HG03064 (cell line): Measurements from ENCODE around the gene TPST2.

Experiments used
- ATAC-seq: cut with Tn5 transposase; IDR thresholded peaks from one replicate; pipeline ENCODE4 v1.9.1; 2021; ENCODE audit warnings: low read depth; ENCODE audit not compliant: unreplicated experiment

Gene TPST2

GRCh38 chr22:26559961-26560575 is 29.9 kb downstream of the TPST2 start:
- ATAC-seq: no peak

- ATAC-seq: no peak
Observed at GRCh38 chr22:26558248-26558895, 31.6 kb downstream of the TPST2 start.

GRCh38 chr22:26556904-26557303 is 33.0 kb downstream of the TPST2 start:
- no peak for ATAC-seq

- ATAC-seq: no peak
Observed at GRCh38 chr22:26555478-26555877, 34.5 kb downstream of the TPST2 start.

GRCh38 chr22:26554956-26555355 is 35.0 kb downstream of the TPST2 start:
- ATAC-seq: no peak

- ATAC-seq: no peak
Observed at GRCh38 chr22:26553056-26553752, 36.7 kb downstream of the TPST2 start.

- ATAC-seq: no peak
Observed at GRCh38 chr22:26552466-26552865, 37.5 kb downstream of the TPST2 start.

- no peak for ATAC-seq
Observed at GRCh38 chr22:26551568-26551967, 38.4 kb downstream of the TPST2 start.

- ATAC-seq: no peak
Observed at GRCh38 chr22:26550498-26551033, 39.4 kb downstream of the TPST2 start.

- ATAC-seq: no peak
Observed at GRCh38 chr22:26549902-26550497, 39.9 kb downstream of the TPST2 start.

- no peak for ATAC-seq
Observed at GRCh38 chr22:26548984-26549383, 40.9 kb downstream of the TPST2 start.

- no peak for ATAC-seq
Observed at GRCh38 chr22:26548303-26548702, 41.6 kb downstream of the TPST2 start.

GRCh38 chr22:26547837-26548236 is 42.1 kb downstream of the TPST2 start:
- no peak for ATAC-seq

- no peak for ATAC-seq
Observed at GRCh38 chr22:26547426-26547825, 42.5 kb downstream of the TPST2 start.

GRCh38 chr22:26546282-26546681 is 43.6 kb downstream of the TPST2 start:
- no peak for ATAC-seq

- no peak for ATAC-seq
Observed at GRCh38 chr22:26545827-26546226, 44.1 kb downstream of the TPST2 start.

GRCh38 chr22:26545385-26545784 is 44.5 kb downstream of the TPST2 start:
- ATAC-seq: no peak

GRCh38 chr22:26544489-26544888 is 45.4 kb downstream of the TPST2 start:
- no peak for ATAC-seq

- no peak for ATAC-seq
Observed at GRCh38 chr22:26542831-26543230, 47.1 kb downstream of the TPST2 start.

- no peak for ATAC-seq
Observed at GRCh38 chr22:26541167-26541819, 48.6 kb downstream of the TPST2 start.

- no peak for ATAC-seq
Observed at GRCh38 chr22:26540119-26540518, 49.8 kb downstream of the TPST2 start.
